Stimulated activated CD8-positive, alpha-beta memory T cell treated with anti-CD3 and anti-CD28 coated beads, Interleukin-15, amount 100 ng/mL, for 24 hours (primary cell): ENCODE measurements around the gene VIL1.

Experiments
- DNase-seq: peaks from one replicate; pipeline ENCODE4 v3.0.0-alpha.2; 2020; ENCODE audit warnings: low read depth

The VIL1 gene

DNA sequence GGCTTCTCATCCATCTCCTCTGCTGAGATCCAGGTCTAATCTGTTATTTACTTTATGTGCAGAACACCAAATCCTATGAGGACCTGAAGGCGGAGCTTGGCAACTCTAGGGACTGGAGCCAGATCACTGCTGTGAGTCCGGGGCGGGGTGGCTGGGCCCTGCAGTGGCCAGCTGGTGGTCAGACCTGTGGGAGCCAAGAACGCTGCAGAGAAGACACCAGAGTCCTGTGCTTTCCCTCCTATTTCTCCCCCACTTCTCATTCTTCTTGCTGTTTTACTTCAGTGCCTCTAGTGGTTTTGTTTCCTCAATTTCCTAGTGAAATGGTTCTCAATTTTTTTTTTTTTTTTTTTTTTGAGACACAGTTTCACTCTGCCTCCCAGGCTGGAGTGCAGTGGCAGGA, 19.7 kb downstream of the VIL1 start:
- DNase-seq, result no peak

DNA sequence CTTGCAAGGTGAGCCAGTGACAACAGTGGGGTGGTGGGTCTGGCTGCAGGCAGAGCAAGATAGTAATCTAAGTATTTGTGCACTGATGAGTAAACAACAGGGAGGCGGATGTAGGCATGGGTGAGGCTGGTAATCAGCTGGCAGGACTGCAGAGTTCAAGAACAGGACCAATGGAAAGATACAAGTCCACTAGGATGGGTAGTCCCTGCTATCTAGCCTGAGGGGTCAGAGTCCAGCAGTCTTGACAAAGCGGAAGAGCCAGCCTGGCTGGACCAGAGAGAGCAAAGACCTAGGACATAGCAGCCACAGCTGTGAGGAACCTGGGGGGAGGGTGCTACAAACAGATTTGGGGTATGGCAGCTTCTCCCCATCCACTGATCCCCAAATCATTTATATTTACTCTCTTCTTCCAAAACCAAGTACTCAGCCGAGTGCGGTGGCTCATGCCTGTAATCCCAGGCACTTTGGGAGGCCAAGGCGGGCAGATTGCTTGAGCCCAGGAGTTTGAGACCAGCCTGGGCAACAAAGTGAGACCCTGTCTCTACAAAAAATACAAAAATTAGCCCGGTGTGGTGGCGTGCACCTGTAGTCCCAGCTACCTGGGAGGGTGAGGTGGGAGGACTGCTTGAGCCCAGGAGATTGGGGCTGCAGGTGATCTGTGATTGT, 25.9 kb downstream of the VIL1 start:
- no peak for DNase-seq

DNA sequence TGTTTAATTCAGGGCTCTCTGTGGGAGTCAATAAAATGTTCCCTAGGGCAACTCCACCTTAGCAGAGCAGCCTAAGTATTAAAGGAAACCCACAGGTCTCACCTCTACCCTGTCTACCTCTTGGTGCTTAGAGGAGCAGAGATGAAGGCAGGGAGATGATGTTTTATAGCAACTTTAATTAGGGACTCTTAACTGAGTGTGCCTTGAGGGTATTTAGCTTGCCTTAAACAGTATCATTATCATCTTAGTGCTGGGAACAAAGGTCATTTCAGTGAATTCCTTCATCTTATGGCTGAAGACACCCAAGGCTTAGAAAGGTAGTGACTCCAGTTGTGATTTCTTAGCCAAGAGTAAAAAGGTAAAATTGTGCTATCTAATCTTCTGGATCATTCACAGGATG, 26.7 kb downstream of the VIL1 start:
- no peak for DNase-seq

DNA sequence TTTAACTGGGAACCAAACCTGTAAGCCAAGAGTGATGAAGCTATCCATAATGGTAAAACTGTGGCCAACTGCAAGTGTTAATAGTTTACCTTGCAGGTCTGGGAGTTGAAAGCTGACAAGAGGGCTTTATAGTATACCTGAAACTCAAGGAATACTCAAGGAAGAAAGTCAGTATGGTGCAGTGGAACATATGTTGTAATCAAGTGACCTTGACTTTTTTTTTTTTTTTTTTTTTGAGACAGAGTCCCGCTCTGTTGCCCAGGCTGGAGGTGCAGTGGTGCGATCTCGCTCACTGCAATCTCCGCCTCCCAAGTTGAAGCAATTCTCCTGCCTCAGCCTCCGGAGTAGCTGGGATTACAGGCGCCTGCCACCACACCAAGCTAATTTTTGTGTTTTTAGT, 27.6 kb downstream of the VIL1 start:
- DNase-seq, result no peak

DNA sequence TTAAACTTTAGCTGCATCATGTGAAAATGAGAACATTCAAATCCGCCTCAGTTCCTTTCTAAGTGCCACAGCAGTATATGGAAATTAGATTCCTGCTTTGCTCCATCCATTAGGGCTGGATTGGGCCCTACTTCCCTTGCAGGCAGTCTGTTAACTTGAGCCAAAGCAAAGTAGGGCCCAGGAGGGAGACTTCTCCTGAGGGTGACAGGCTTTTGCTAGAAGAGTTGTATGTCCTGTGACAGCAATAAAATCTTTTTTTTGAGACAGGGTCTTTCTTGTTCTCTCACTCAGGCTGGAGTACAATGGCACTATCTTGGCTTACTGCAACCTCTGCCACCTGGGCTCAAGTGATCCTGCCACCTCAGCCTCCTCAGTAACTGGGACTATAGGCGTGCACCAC, 28.1 kb downstream of the VIL1 start:
- no peak for DNase-seq

DNA sequence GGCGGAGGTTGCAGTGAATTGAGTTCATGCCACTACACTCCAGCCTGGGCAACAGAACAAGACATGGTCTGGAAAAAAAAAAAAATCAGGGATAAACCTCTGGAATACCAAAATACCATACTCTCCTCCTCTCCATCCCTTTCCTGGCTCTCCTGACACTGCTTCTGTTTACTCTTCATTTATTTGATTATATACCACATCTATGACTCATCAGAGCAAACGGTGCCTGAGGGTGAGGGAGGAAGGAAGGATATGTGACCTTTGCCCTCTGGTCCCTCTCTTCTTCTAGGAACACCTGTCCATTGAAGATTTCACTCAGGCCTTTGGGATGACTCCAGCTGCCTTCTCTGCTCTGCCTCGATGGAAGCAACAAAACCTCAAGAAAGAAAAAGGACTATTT, 30.0 kb downstream of the VIL1 start:
- no peak for DNase-seq

DNA sequence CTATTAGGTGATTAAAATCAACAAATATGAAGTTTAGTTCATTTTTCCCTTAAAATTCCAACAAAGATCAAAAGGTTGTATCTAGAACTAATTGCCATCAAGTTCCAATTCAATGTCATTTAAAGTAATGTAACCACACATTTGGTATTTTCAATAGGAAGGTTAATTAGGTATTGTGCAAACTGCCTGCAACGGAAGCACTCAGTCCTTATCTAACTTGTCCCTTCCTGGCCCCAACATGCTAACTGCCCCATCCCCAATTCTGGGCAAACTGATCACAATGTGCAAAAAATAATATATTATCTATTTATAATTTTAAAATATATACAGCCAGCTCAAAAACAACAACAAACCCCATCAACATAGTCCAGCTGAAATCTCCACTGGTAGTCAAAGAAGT, 33.2 kb downstream of the VIL1 start:
- no peak for DNase-seq

DNA sequence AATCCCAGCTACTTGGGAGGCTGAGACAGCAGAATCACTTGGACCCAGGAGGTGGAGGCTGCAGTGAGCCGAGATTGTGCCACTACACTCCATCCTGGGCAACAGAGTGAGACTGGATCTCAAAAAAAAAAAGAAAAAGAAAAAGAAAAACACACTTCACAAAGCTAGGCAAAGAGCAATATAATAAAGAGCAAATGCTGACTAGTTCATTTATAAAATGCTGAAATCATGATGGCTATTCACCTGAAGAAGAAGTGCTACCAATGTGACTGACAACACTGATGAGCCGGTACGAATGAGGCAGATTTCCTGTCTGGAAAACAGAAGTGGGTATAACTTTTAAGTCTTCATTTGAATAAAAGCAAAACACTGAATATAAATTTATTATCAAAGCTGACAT, 37.9 kb downstream of the VIL1 start:
- no peak for DNase-seq

DNA sequence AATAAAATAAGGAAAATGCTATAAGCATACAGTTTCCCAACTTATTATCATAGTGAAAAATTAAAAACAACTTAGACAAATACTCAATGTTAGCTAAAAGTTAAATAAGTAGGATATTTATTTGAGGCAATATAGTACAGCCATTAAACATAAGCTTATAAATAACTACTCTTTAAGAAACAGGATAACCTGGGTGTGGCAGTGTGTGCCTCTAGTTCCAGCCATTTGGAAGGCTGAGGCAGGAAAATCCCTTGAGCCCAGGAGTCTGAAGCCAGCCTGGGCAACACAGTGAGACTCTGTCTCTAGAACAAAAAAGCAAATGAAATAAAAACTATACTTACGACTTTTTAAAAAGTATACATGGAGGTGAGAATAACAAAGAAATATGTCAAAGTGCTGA, 39.7 kb downstream of the VIL1 start:
- no peak for DNase-seq

DNA sequence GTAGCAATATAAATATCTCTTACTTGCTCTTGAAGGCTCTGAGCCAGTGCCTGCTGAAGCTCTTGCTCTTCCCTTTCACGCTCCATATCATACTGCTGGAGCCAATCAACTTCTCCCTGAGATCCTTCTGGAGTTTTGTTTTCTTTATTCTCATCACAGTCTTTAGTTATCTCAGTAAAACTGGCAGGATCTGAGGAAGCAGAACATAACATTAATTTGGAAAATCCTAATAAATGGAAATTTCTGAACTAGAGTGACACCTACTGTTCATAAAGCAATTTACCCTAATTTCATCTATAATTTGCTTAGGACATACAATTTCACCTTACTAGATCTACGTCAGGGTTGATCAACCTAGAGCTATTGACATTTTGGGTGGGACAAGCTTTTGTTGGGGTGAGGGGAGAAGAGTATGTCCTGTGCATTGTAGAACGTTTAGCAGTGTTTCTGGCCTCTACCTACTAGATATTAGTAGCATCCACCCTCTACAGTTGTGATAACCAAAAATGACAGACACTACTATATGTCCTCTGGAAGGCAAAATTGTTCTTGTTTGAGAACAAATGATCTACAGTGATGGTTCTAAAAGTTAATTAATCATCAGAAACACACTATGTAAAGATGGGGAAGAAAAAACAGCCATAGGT, 47.2 kb downstream of the VIL1 start:
- no peak for DNase-seq

DNA sequence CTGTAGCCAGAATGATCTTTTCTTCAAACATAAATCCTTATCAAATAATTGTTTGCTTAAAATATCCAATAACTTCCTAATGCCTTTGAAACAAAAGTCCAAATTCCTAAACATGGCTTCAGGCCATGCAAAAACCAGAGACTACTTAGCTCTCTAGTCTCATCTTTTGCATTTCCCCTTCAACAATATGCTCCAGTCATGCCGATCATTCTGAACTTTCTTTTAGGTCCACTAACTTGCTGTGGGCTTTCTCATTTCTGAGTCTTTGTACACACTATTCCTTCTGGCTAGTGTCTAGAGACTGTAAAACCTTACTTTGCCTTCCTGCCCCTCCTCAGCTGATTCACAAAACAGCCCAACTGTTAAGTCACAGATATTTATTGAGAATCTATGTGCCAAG, 51.5 kb downstream of the VIL1 start:
- DNase-seq, result no peak

DNA sequence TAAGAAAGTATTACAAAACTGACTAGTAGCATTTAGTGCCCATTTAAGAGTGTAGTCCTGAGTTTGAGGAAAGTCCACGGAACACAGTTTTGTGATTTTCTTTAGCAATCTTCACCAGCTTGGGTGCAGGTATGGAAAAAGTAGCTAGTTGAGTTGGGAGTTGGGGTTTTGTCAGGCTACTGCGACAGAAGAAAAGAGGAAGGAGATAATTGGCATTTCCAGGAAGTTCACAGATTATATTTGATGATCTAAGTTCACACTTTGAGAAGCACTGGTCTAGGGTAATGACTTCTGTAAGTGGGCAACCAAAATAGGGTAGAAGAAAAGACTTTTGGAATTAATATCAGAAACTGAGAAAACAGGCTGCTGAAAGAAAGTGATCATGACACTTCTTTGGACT, 52.1 kb downstream of the VIL1 start:
- no peak for DNase-seq

DNA sequence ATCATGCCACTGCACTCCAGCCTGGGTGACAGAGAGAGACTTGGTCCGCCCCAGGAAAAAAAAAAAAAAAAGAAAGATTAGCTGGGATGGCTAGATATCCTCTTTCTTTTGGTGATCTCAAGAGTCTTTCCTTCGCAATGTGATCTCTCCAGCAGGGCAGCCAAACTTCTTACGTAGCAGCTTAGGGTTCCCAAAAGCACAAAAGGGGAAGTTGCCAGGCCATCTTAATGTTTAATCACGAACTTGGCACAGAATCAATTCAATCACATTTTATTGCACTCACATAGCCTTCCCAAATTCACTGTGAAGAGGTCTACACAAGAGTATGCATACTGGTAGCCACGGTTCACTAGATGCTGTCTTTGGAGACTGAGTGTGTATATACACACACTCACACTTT, 53.1 kb downstream of the VIL1 start:
- DNase-seq, result no peak

DNA sequence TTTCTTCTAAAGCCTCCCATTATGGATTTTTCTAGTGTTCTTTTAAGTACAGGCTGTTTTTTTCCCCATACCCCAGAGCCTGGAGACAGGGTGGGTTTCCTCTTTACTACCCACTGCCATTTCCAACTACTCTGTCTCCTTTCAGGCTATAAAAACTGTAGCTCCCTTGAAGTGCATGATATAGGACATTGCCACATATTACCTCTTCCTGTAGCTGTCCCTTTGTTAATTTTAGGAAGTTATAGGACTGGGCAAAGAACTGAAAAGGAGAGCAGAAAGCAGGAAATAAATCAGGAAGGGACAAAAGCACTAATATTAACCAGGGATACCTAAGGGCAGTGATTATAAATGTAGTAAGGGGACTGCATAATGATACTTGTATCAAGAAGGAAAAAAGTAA, 54.1 kb downstream of the VIL1 start:
- no peak for DNase-seq

DNA sequence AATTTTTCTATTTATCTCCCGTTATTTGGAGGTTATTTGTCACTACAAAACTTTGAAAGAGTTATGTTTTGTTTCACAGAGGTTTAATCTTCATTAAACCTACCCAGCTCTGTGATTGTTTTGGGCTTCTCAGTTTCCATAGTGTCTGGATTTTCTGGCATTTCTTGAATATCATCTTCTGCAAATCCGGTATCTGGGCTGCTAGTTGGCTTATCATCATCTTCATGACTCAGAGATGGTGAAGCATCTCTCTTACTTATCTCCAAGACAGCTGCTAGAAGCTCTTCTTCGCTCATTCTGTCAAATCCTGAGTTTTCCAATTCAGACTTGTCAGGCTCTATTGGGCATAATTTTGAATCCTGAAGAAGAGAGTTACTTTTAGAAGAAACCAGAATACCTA, 55.6 kb downstream of the VIL1 start:
- no peak for DNase-seq

DNA sequence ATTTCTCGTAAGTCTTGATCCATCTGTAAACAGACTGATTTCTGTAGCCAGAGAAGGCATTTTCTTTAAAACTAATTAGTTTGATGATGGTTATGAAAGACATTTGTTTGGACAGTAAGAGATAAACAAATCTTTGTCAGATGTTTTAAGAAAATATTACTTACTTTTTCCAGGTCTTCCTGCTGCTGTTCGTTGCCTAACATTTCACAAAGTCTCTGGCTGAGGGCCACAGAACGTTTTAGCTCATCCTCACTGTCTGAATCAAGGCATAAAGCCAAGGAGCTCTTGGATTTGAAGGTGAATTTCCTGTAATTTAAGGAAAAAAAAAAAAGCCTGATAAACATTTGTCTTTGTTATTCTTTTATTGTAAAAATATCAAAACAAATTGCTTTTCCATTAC, 57.8 kb downstream of the VIL1 start:
- no peak for DNase-seq

DNA sequence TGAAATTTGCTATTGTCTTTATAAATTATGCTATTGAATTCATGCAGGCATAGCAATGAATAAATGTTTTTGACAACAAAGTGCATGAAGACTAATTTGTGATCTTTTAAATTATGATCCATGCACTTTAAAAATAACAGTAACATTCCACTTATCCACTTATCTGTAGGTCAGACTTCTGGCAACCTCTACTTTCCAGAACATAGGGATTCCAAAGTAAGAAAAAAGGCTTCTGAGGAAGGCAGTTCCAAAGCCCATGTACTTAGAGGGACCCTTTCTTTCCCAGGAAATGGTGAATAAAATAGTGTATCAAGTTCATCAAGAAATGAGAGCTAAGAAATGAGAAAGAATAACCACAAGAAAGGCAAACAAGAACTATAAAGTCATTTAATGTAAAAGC, 58.3 kb downstream of the VIL1 start:
- DNase-seq, result no peak

DNA sequence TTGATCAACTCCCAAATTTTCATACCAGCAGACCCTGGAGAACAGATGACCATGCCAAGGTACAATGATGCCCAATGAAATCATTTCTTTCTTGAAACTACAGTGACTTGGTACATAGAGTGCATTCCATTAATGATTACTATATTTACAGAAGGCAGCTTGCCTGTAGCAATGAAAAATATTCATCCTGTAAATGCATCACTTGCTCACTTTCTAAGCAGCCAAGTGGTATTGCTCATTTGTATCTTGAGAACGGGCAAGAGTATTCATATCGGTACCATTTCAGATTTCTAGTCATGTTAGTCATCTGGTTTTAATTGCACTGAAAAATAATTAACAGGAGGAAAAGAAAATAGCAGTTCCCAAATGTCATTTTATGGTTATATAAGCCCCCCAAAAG, 59.6 kb downstream of the VIL1 start:
- DNase-seq, result no peak

DNA sequence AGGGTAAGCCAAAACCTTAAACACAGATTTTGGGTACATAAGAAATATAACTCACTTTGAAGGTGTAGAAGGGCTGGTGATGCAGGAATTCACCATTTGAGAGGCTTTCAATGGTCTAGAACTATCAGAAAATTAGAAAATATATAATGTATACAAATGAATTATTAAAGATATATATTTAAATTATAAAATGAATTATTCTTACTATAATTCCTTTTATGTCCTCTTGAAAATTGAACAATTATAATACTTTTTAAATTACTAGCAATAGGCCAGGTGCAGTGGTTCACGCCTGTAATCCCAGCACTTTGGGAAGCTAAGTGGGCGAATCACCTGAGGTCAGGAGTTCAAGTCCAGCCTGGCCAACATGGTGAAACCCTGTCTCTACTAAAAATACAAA, 60.7 kb downstream of the VIL1 start:
- DNase-seq, result no peak

DNA sequence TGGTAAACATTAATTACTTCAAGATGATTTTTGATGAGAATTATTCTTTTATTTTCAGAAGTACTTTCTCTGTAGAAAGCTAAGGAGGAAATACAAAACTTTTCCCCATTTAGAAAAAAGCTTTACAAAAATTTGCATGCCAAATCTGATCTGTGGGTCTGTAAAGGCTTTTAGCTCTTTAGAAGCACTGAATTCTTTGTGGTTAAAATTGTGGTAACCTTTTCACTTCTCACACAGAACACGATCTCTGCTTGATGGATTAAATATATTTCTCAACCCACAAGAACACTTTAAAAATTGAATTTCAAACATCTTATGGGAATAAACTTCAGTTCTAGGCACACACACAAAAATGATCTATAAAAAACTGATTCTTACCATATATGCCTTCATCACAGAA, 63.7 kb downstream of the VIL1 start:
- DNase-seq, result no peak

DNA sequence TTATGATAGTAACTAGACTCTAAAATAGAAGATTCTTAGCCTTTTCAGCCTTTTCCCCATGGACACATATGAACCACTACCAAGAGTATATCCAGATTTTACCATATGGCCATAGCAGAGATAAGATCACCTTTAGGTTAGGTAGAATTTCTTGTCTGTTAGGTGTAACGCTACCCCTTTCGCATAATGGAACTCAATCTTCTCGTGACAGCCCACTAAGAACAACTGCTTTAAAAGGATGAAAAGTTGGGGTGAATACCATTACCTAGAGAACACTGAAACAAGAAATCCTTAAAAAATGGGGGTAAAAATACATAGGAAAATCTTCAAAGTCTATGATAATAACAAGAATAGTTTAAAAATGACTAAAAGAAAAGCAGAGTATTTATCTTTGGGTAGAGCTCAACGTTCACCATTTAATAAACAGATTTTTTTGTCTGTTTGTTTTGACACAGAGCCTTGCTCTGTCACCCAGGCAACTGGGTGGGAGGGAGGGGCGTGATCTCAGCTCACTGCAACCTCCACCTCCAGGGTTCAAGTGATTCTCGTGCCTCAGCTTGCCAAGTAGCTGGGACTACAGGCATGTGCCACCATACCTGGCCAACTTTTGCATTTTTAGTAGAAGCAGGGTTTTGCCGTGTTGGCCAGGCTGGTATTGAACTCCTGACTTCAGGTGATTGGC, 67.2 kb downstream of the VIL1 start:
- DNase-seq, result no peak

DNA sequence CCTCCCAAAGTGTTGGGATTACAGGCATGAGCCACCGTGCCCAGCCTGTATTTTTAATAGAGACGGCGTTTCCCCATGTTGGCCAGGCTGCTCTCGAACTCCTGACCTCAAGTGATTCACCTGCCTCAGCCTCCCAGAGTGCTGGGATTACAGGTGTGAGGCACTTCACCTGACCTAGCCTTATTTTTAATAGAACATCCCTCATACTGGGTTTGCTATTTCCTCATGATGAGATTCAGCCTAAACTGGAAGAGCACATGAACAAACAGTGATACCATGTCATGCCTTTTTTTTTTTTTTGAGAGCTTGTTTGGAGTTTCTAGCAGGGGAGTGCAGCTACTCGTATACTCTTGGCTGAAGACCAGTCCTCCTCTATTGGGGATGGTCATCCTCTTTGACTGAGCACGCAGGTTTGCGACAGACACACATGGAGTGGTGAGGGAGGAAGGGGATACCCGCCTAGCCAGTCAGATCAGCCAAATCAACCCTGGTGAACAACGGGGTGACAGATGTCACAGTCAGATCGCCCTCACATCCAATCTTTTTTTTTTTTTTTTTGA, 81.7 kb downstream of the VIL1 start:
- DNase-seq, result no peak

DNA sequence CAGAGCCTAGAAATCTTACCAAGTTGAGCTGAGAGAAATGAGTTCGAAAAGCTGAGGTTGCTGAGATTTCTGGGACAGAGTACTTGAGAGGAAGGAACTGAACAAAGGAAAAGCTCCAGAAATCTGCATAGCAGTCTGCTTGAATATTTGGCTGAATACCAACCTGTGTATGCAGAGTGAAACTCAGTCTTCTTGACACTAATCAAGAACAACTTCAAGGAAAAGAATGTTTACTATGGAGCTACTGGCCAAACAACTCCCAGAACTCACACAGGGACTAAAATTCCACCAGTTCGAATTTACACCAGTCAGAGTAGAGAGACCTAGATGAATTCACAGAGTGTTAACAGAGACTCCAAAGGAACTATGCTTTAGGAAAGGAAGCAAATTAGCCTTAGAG, 82.7 kb downstream of the VIL1 start:
- DNase-seq, result no peak
